Adrenal gland (tissue), 5 donors: ENCODE measurements around the gene ZCRB1.

Experiments used
- POLR2A ChIP-seq, 2 donors: fragments of 450-650 bp; IDR thresholded peaks; one replicate each; pipeline ENCODE4 v1.6.1; 2017; ENCODE audit warnings: antibody characterized with exemption in 2 of 2, mild to moderate bottlenecking in 2 of 2, moderate library complexity in 1 of 2
- TF ChIP-seq, protein P1 (sequence below), 6 experiments: fragments of 450-650 bp in 4 of 6; fragments of 200-600 bp in 2 of 6; sonication (generic) in 1 of 6; IDR thresholded peaks; 1 replicate in 5 of 6; 2 replicates in 1 of 6; pipeline versions ENCODE4 v1.5.1 to v1.8.0; 2016 to 2021; ENCODE audit warnings: antibody characterized with exemption in 6 of 6, mild to moderate bottlenecking in 2 of 6, moderate library complexity in 1 of 6
- donor health status: DM: no; HTN: no; CAD: no.

GRCh38 chr12:42356344-42356743 lies 30.4 kb upstream of the ZCRB1 start:
- TF ChIP-seq, protein P1, sequence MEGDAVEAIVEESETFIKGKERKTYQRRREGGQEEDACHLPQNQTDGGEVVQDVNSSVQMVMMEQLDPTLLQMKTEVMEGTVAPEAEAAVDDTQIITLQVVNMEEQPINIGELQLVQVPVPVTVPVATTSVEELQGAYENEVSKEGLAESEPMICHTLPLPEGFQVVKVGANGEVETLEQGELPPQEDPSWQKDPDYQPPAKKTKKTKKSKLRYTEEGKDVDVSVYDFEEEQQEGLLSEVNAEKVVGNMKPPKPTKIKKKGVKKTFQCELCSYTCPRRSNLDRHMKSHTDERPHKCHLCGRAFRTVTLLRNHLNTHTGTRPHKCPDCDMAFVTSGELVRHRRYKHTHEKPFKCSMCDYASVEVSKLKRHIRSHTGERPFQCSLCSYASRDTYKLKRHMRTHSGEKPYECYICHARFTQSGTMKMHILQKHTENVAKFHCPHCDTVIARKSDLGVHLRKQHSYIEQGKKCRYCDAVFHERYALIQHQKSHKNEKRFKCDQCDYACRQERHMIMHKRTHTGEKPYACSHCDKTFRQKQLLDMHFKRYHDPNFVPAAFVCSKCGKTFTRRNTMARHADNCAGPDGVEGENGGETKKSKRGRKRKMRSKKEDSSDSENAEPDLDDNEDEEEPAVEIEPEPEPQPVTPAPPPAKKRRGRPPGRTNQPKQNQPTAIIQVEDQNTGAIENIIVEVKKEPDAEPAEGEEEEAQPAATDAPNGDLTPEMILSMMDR (IDR thresholded peaks at IDR 0.05), result no peak
- no peak for TF ChIP-seq POLR2A (IDR thresholded peaks at IDR 0.05)
